HG03175 (cell line): ENCODE measurements around the gene CEMIP.
A peak's percentile ranks its signal among the peaks of the same experiment; 100 is the strongest.

Experiments used
- ATAC-seq: cut with Tn5 transposase; IDR thresholded peaks from one replicate; pipeline ENCODE4 v1.9.1; 2021; ENCODE audit warnings: mild to moderate bottlenecking, moderate library complexity; ENCODE audit not compliant: unreplicated experiment

CEMIP gene

DNA sequence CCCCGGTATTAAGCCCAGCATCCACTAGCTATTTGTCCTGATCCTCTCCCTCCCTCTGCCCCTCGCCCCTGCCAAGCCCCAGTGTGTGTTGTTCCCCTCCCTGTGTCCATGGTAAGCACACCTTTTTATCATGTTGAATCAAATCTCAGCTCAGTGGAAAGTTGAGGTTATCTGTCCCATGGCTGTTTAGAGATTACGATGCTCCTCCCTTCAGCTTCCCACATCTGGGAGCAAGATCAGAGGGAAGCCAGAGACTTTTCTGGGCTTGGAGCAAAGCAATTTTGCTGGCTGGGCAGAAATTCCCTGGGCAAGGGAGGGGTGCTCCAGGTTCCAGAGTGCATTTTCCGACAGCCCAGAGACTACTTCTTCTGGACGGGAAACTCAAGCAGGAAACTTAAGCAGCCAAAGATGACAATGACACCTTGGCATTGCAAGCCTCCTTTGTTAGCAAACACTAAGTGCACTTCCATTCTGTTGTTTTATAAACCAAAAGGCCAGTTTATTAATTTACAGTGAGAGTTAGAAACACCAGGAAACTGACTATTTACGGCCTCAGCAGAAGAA is 105.9 kb downstream of the CEMIP start:
- no peak for ATAC-seq

DNA sequence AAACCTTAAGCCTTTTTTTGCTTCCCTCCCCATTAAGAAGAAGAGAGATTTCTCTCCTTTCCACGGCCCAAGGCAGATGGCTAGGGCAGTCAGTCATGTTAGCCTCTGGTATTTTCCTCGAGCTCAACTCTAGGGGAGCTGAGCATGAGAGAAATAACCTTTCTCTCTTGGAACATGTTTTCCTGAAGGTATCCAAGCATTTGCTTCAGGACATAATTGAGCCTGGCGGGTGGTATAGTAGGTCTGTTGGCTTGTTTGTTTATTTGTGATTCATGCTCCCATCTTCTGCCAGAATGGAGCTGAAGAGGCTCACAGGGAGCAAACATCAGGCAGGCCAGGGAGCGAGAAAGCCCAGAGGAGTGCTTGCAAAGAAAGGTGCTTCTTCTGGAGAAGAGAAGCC is 108.0 kb downstream of the CEMIP start:
- no peak for ATAC-seq

DNA sequence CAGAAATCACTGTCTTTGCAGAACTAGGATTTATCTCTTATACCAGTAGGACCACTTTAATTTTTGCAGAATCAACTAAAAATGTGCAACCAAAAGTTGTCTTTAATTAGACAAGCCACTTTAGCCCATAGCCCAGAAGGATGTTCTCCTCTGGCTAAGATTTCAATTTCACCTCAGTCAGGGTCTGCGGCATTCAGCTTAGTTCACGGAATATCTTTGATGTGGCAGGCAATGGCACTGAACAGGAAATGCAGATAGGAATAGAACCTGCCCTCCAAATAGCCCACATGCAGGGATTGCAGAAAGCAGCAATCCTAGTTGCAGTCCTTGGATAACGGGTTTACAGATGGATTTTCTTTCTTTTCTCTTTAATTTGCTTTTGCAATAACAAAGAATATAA is 109.7 kb downstream of the CEMIP start:
- no peak for ATAC-seq

DNA sequence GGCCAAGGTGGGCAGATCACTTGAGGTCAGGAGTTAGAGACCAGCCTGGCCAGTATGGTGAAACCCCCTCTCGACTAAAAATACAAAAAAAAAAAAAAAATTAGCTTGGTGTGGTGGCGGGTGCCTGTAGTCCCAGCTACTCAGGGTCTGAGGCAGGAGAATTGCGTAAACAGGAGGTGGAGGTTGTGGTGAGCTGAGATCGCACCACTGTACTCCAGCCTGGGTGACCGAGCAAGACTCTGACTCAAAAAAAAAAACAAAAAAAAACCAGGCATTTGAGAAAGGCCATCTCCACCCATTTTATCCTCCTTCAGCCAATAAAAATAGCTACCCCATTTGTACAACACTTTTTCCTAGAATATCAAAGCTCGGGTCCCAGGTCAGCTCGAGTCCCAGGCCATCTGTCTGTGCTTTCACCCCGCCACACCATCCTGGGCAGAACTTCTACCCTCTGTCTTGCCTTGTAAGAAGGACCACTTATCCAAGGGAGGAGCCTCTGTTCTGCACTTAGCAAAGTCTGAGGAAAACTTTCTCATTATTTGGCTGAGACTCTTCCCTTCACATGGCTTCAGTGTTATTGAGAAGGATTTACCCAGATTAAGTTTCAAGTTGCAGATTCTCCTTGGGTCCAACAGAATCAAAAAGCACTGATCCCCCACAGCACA is 111.3 kb downstream of the CEMIP start:
- no peak for ATAC-seq

DNA sequence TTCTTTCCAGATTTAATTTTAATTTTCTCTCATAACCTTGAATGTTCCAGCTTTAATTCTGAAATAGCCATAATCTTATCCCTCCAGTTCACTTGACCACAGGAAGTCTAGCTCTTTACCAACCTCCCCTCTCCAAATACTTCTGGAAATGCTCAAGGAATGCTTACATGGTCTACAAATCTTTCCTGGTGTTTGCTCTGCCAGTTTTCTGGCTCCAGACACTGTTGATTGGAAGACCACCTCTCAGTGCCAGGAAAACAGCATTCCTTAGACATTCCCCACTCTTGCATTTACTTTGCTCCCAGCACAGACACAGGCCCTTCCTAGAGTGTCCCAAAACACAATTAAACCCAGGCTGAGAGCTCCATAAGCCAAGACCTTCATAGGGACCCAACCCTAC is 111.8 kb downstream of the CEMIP start:
- ATAC-seq, result no peak

DNA sequence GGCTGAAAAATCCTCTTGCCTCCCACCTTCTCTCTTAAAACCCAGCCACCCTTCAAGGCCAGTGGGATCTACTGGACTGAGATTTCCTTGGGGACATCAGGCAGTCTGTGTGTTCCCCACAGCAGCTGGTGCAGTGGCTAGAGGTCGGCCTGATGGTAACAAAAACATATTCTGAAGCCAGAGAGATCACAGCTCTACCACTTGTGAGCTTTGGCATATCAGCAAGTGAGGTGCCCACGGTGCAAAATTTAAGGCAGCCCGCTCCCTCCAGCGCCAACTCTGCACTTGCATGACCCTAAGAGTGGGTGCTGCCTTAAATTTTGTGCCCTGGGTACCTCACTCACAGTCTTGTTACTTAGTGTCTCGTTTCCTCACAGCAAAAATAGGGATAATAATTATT is 113.2 kb downstream of the CEMIP start:
- no peak for ATAC-seq

DNA sequence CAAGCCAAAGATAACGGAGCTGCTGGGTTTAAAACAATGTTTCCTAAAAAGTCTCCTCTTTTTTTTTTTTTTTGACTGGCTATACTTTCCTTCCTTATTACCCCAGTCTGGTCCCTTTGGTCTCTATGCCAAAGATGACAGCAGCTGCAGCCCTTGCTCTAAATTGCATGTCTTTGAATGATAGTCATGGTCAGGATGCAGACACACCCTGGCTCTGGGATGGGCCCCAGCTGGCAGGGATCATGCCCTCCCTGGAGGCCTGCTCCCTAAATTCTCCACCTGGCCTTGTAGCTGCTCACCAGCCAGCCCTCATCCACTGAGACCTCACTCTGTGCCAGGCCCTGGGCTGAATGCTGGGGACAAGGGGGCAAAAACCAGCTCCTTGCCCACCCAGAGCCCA is 114.6 kb downstream of the CEMIP start:
- ATAC-seq, result no peak

DNA sequence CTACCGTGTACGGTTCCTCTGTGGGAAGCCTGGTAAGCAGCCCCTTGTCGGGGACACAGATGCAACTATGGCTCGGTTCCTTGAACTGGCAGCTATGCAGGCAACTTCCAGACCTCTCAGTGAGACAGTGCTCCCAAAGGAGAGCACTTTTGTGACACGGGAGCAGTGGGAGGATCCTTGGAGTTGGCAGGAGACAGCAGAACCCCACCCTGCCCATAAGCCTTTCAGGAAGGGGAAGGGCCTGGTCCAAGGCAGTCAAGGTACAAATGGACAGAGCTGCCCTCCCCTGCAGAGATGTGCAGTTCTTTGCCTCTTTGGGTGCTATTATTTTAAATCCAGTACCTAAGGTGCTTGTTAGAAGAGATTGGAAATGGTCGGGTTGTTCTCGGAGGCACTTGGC is 115.9 kb downstream of the CEMIP start:
- ATAC-seq, result no peak

DNA sequence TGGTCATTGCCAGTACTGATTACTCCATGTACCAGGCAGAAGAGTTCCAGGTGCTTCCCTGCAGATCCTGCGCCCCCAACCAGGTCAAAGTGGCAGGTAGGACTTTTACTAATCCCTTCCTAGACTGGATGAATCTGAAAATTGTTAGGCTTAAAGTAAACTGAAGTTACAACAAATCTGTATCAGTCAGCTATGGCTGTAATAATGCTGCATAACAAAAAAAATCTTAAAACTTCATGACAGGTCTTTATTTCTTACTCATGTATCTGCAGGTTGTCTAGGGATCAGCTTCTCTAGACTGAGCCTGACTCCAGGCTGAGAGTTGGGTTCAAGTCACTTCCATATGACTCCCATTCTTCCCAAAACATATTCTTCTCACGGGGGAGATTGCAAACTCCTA is 116.8 kb downstream of the CEMIP start:
- no peak for ATAC-seq

DNA sequence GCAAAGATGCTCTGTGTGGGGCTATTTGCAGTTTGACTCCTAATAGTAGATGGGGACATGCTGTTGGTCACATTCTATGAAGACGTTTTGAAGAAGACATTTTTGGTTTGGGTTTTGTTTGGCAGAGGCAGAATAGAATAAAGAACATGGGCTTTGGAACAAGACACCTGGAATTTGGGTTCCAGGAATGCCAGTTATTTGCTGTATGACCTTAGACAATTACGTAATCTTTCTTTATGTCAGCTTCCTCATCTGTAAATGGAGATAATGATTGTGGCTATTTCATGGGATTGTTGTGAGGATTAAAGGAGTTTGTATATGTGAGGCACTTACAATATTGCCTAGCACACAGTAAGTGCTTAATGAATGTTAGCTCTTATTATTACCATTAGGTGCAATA is 118.9 kb downstream of the CEMIP start:
- no peak for ATAC-seq

DNA sequence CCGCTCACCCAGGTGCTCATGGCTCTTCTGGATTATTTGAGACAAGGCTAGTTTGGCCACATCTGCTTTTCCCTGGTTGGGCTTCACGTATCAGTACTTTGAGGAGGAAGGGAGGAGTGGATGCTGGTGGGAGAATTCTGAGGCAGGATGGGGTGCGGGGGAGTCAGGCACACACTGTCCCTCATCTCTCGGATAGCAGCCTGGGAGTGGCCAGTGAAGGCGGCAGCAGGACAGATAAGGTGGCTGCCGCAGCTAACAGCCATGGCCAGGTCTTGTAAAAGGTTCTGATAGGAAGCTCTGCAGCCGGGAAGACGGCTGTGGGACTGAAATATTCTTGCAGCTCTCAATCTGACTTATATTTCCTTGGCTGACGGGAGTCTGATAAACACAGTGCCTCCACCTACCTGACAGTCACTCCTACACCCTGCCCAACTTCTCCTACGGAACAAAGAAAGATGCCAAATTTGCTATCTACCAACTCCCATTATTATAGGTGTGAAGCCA is 123.2 kb downstream of the CEMIP start:
- ATAC-seq, result no peak

DNA sequence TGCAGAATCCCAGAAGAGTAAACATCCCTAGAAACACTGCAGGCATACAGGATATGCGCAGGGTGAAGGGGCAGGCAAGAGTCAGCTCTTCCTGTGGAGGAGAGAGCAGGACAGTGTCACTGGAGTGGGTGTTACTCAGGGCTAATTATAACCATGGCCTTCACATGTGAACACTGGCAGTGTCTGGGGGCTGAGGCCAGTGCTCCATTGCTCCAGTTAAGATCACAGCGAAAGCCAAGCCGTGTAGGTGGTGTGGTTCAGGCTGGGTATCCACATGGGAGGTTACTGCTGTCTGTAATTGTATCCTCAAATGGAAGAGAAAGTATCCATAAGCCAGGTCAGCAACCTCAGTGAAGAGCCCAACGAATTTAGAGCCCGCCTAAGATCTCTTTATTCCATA is 125.8 kb downstream of the CEMIP start:
- ATAC-seq, result no peak

DNA sequence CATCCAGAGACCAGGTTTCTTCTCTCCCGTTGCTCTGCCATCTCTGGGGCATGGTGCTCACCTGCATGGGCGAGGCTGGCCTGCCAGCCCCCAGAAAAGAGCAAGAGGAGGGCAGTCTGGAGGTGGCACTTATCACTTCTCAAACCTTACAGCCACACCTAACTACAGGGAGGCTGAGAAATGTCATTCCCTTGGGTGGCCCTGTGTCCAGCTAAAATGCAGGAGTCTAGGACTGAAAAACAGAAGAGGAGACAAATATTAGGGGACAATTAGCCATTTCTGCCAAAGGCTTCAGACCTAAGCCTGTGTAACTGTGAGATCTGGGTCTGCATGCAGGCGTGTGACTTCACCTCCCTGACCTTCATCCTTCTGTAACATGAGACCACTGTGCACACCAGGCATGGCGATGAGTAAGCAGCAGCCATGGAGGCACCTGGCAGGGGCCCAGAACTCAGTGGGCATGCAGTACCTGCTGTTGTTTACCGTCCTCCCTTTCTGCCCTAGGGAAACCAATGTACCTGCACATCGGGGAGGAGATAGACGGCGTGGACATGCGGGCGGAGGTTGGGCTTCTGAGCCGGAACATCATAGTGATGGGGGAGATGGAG is 127.1 kb downstream of the CEMIP start:
- no peak for ATAC-seq

DNA sequence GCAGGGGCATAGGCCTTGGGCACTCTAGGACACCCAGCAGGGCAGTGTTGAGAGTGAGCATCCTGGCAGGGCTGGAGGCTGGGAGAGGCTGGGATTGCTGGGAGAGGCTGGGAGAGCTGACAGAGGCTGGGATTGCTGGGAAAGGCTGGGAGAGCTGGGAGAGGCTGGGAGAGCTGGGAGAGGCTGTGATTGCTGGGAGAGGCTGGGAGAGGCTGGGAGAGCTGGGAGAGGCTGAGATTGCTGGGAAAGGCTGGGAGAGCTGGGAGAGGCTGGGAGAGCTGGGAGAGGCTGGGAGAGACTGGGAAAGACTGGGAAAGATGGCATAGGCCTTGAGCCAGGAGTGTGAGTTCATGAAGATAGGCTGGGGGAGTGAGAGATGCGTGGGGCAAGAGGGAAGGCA is 132.7 kb downstream of the CEMIP start:
- no peak for ATAC-seq

DNA sequence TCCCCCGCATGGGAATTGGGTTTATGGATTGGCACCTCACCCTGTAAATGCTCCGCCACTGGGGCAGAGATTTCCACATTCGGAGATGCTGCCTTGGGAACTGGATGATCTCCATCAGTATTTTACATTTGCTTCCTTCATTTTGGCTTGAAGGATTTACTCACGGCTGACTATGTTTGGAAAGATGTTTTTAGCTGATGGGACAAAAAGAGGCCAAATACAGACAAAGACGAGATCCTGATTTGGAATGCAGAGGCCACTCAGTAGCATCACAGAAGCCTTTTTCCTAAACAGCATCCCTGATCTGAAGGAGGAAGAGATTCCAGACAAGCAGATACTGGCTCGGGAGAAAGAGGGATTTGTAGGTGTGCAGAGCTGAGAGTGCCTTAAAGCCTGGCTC is 133.5 kb downstream of the CEMIP start:
- ATAC-seq, result no peak

DNA sequence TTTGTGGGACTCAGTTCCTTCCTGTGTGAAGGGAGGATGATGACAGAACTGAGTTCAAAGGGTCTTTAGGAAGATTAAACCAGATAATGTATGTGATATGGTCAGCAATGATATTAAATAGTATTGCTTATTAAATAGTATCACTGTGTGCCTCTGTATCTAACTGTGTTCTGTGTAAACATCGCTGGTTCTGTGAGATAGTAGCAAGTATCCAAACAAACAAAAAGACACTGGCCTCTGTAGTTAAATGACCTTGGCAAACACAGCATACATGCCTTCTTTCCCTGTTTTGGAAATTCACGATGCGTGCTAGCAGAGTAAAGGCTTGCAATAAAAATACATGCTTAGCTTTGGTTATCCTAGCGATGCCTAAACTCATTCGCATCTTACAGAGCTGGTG is 134.4 kb downstream of the CEMIP start:
- no peak for ATAC-seq

DNA sequence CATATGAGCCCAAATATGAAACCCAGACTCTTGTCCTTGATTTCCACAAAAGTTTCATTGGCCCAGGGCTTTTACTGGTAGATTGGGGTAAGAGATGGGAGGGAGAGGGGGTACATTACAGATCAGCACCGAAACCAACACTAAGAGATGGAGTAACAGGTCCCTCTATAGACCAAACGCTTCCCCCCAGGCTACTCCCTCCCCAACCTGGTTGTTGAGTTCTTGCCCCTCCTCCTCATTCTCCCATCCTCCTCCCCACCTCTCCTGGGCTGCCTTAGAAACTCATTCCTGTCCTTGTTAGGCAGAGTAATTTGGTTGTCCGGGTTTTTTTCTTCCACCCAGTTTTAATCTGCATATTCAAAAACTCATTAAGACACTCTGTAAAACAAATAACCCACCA is 136.3 kb downstream of the CEMIP start:
- ATAC-seq, result no peak

DNA sequence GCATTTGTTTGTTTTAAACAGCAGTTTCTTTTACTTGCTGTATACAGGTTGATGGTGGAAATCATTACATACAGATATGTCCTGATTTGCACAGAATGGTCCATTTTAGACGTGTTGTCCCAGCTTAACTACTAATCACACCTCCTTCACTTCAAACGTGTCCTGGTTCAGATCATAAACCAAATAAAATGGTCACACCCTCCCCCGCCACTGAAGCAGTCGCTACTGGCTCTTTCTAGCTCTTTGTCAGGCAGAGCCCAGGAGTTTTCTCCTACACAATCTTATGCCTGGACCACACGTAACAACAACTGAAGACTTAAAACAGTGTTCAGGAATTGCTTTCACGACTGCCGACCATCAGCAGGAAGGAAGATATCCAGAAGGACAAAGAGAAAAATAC is 136.9 kb downstream of the CEMIP start:
- ATAC-seq, result no peak

DNA sequence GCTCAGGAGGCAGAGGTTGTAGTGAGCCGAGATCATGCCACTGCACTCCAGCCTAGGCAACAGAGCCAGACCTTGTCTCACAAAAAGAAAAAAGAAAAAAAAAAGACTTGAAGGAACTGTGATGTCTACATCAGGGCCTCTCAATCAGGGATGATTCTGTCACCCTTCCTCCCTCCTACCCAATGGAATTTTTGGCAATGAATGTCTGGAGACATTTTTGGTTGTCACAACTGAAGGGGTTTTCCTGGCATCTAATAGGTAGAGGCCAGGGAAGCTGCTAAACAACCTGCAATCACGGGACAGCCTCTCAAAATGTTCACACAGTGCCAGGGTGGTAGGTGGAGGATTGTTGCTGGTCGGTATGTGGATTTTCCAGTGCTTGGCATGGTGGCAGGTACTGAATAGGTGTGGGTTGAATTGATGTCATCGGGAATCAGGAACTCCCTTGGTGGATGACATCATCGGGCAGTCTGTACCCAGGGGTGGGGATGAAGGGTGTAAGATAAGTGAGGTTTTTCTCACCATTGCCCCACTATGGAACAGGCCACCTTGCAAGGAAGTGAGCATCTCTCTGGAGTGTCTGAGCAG is 139.1 kb downstream of the CEMIP start:
- no peak for ATAC-seq

DNA sequence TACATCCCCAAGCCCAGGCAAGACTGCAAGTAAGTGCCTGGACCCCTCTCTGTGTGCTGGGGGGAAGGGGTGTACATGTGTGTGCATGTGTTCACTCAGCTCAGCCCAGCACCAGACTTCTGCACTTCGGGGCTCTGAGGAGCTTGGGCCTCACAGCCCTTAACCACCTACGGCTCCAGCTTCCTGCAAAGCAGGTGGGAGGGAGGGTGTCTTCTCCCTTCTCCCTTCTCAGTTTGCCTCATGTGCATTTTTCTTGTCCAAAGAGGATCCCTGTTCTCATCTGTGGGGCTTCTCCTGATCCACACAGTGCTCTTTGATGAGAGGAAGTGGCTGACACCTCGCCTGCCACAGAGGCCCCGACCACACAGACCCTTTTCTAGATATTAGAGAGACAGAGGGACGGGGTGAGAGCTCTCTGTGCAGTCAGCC is 141.1 kb downstream of the CEMIP start:
- ATAC-seq, result peak; percentile 70

DNA sequence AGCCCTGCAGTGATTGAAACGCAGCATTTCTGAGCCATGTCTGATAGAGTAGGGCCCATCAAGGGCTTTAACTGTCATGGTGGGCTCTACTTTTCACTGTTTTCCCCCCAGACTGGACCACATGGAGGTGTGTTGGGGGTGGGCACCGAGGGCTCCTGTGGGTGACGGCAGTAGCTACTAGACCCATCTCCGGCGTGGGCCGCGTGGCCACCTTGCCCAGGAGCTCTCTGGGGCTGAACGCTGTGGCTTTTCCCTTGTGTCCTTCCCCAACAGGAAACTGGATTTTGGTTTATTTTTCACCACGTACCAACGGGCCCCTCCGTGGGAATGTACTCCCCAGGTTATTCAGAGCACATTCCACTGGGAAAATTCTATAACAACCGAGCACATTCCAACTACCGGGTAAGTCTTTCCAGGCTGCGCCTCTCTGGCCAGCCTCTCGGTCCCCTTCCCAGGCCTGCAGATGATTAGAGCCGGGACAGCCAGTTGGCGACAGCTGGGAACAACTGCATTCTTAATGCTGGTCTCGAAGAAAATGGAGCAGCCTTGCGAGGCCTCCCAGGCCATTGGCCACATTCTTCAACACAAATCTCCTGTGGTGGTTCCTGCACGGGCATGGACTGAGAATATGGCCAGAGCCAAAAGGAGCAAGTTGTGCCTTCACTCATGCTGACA is 142.7 kb downstream of the CEMIP start:
- ATAC-seq, result no peak

DNA sequence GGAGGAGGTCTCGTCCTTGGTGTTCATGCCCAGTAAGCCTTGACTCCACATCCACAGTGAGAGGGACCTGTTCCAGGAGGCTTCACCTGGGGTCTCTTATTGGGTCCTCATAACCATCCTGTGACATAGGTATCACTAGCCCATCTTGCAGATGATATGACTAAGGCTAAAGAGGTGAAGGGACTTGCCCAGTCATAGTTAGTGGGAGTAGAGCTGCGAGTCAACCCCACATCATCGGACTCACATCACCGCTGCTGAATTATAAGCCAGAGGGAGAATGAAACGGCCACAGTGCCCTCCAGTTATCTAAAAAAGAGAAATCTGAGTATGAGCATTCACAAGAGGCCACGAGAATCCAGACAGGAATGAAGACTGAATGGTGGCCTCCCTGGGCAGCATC is 144.5 kb downstream of the CEMIP start:
- no peak for ATAC-seq
